ENCODE measurements around the gene DIS3L2.
"Not testable (repeated sequence)": the region's sequence is repeated elsewhere in the genome, so short reads cannot be mapped to it uniquely, and the experiment has no call there.

DIS3L2 gene

DNA sequence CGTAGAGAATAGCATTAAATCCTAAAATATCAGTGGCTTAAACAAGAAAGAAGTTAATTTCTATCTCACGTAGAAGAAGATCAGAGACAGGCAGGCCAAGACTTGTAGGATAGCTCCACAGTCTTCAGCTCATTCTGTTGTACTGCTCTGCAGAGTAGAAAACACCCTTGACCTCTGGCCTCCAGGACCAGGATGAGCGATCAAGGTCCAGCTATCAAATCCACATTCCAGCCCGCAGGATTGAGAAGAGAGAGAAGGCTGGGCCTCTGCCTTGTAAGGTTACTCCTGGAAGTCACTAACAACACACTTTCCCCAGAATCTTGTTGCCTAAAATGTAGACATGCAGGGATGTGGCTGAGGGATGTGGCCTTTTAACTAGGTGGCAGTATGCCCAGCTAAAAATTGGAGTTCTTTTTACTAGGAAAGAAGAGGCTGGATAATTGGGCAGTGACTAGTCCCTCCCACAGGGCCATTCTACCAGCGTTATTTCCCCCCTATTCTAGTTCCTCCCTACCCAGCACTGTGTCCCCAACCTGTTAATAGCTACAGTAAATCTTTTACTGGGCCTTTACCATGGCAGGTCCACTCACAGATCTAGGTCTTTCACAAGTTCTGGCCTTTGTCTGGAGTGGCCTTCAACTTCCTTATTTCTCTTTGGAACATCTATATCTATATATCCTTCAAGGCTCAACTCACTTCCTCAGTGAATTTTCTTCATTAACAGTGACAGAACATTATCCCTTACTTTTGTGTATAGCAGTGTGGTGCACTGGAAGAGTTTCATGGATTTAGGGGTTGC, 165.0 kb downstream of the DIS3L2 start:
- no peak for DNase-seq

DNA sequence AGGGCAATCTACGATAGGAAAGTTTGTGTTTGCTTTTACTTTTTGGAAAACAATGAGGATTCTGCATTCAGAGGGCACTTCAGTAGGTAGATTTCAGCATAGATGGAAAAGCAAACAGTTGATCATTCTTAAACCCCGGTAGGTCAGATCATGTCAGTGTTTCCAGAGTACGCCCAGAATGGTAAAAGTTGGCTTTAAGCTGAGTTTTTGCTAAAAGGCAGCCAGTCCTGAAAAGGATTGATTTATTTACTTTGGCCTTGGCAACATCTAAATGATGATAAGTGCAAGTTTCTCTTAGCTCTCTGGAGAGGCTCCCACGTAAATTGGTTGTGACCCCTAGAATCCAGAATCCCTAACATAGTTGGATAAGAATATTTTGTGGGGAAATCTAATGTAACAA, 168.0 kb downstream of the DIS3L2 start:
- no peak for DNase-seq

GRCh38 chr2:232132181-232132580, 170.7 kb downstream of the DIS3L2 start:
- no peak for DNase-seq

- DNase-seq = no peak
These were observed 171.6 kb downstream of the DIS3L2 start for GRCh38 chr2:232133078-232133477.

DNA sequence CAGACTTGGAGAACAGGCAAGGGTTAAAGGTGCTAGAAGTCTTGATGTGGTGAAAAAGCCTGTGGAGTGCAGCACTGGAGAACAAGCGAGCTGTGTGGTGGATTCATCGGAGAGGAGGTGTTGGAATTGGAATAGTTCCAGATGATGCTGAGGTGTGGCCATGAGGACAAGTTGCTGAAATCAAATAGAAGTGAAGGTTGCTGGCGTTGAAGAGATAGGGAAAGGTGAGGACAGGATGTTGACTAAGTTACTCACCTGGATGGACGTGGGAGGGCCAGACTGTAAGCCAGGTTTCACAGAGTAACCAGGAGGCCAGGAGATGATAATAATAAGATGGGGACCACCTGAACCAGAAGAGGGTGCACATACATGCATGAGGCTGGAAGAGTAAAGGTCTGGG, 173.4 kb downstream of the DIS3L2 start:
- DNase-seq = no peak

- DNase-seq = no peak
These were observed 176.0 kb downstream of the DIS3L2 start for GRCh38 chr2:232137356-232138147.

GRCh38 chr2:232138441-232138840, 176.9 kb downstream of the DIS3L2 start:
- no peak for DNase-seq

DNA sequence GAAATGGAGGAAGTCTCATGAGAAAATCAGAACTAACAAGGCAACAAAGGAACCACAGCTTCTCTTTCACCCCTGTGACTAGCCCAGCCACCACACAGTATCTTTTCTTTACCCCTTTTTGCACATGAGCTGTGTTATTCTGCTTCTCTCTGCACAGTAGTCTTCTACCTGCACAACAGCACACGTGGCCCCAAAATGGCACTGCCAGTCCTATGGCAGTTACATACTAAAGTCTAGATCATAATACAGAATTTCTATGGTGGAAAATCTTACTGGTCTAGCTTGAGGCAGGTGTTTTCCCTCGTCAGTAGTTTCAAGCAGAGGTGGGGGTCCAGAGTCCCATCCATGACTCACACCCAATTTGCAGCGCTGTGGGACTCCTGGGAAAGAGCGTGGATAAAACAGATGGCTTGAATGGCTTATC, 177.7 kb downstream of the DIS3L2 start:
- DNase-seq = no peak

- no peak for DNase-seq
These were observed 178.5 kb downstream of the DIS3L2 start for GRCh38 chr2:232139786-232140562.

GRCh38 chr2:232141591-232141990, 180.1 kb downstream of the DIS3L2 start:
- DNase-seq = no peak

GRCh38 chr2:232142049-232142448, 180.5 kb downstream of the DIS3L2 start:
- DNase-seq = peak; percentile 1

GRCh38 chr2:232142502-232142901, 181.0 kb downstream of the DIS3L2 start:
- no peak for DNase-seq

DNA sequence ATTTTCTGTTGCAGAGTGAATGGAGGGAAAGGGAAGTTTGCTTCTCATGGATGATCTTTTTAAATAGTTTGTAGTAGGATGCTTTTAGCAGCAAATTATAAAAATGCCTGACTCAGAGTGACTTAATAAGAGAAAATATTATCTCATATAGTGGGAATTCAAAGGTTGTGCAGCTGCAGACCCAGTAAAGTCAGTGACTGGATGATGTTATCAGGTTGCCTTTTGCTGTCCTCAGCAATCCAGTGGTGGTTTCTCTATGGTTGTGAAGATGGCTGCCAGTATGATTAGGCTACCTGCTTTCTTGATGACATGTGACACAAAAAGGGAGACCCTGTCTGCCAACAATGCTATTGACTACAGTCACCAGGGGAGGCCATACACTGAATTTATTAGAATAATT, 184.8 kb downstream of the DIS3L2 start:
- DNase-seq = no peak

GRCh38 chr2:232147440-232148077, 186.0 kb downstream of the DIS3L2 start:
- no peak for DNase-seq

DNA sequence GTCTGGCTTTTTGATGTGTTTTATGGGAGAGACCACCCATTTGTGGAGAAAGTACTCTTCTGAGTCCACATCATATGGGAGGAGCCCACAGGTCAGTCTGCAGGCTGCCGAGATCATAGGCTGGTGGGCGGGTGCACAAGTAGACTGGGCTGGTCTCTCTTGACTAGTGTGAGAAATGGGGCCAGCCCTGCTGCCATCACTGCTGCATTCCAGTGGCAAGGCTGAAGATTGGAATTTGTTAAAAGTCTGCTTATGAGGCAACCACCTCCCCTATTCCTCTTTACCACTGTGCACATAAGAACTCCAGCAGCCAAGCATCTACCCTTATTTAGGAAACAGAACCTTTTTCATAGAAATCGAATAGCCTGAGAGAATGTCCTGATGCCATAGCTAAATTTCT, 200.7 kb downstream of the DIS3L2 start:
- DNase-seq = no peak

DNA sequence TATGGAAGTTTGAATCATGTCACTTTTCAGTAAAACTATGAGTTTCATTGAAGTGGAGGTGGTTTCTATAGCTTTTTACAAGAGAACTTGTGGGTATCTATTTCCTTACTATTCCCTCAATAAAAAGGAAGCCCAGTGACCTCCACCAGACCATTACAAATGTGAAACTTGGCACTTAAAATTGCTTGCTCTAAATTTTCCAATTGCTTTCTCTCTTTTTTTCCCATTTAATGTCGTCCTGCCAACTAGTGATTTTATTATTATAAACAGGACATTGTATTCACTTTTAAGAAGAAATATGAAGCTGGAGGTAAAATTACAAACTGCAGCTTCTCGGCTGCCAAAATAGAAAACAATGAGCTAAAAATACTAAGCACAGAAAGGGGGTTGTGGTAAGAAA, 208.9 kb downstream of the DIS3L2 start:
- DNase-seq = no peak

DNA sequence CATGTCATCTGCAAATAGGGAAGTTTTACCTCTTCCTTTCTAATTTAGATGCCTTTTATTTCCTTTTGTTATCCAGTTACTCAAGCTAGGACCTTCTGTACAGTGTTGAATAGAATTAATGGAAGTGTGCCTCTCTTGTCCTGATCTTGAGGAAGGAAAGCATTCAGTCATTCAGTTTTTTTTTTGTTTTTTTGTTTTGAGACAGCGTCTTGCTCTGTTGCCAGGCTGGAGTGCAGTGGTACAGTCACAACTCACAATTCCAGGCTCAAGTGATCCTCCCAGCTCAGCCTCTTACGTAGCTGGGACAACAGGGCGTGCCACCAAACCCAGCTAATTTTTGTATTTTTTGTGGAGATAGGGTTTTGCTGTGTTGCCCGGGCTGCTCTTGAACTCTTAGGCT, 213.1 kb downstream of the DIS3L2 start:
- DNase-seq = no peak

GRCh38 chr2:232176587-232176986, 215.1 kb downstream of the DIS3L2 start:
- not testable (repeated sequence) for DNase-seq

- no peak for DNase-seq
These were observed 221.8 kb downstream of the DIS3L2 start for GRCh38 chr2:232183279-232183678.

DNA sequence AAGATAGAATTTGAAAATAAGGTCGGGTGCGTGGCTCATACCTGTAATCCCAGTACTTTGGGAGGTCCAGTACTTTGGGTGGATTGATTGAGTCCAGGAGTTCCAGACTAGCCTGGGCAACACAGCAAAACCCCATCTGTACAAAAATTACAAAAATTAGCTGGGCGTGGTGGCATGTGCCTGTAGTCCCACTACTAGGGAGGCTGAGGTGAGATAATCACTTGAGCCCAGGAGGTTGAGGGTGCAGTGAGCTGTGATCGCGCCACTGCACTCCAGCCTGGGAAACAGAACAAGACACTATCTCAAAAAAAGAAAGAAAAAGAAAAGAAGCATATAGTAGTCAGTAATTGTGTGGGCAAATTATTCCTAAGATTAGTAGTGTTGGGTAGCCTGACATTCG, 222.8 kb downstream of the DIS3L2 start:
- no peak for DNase-seq

GRCh38 chr2:232190796-232191195, 229.3 kb downstream of the DIS3L2 start:
- DNase-seq = no peak

GRCh38 chr2:232195487-232195886, 234.0 kb downstream of the DIS3L2 start:
- no peak for DNase-seq

- no peak for DNase-seq
These were observed 235.3 kb downstream of the DIS3L2 start for GRCh38 chr2:232196802-232197201.

All from NCI-H2029 treated with DMSO at 0.1 percent for 48 hours (cell line).